Measurements from ENCODE around the gene DLGAP4.

DNA sequence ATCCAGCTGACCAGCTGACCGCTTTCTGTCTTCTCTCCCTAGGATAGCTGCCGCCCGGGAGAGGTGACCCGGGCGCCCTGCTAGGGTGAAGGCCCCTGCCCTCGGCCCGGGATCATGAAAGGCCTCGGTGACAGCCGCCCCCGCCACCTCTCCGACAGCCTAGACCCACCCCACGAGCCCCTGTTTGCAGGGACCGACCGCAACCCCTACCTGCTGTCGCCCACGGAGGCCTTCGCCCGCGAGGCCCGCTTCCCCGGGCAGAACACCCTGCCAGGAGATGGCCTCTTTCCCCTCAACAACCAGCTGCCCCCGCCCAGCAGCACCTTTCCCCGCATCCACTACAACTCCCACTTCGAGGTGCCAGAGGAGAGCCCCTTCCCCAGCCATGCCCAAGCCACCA, 125.5 kb downstream of the DLGAP4 start:
- TF ChIP-seq, protein P1, sequence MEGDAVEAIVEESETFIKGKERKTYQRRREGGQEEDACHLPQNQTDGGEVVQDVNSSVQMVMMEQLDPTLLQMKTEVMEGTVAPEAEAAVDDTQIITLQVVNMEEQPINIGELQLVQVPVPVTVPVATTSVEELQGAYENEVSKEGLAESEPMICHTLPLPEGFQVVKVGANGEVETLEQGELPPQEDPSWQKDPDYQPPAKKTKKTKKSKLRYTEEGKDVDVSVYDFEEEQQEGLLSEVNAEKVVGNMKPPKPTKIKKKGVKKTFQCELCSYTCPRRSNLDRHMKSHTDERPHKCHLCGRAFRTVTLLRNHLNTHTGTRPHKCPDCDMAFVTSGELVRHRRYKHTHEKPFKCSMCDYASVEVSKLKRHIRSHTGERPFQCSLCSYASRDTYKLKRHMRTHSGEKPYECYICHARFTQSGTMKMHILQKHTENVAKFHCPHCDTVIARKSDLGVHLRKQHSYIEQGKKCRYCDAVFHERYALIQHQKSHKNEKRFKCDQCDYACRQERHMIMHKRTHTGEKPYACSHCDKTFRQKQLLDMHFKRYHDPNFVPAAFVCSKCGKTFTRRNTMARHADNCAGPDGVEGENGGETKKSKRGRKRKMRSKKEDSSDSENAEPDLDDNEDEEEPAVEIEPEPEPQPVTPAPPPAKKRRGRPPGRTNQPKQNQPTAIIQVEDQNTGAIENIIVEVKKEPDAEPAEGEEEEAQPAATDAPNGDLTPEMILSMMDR (IDR thresholded peaks at IDR 0.05; ENCODE audit: insufficient read depth, low read length, poor library complexity, severe bottlenecking) = no peak
- TF ChIP-seq EZH2phosphoT487 (conservative IDR thresholded peaks at IDR 0.05; ENCODE audit: low read length) = no peak
